T47D (cell line): Measurements from ENCODE around the gene TRIM46.
A peak's percentile ranks its signal among the peaks of the same experiment; 100 is the strongest.
"Not testable (repeated sequence)": the region's sequence is repeated elsewhere in the genome, so short reads cannot be mapped to it uniquely, and the experiment has no call there.

Source experiments
- DNase-seq, 2 experiments: peaks; one replicate each; pipeline versions ENCODE4 v3.0.0 to v3.0.0-alpha.2; 2011 to 2012; ENCODE audit warnings: low read depth in 1 of 2, low spot score in 1 of 2
- JUND ChIP-seq: IDR thresholded peaks from 2 replicates; pipeline ENCODE4 v1.6.1; 2012; ENCODE audit warnings: low read depth
- in situ Hi-C: cut with HindIII; loops from 2 replicates; pipeline ENCODE4 v1.10.0; 2016; ENCODE audit warnings: low sequenced_read_pairs, low pct_unique_long_range_greater_than_20kb

TRIM46 gene

GRCh38 chr1:155227261-155228095 lies 53.8 kb downstream of the TRIM46 start:
- DNase-seq: peak; percentile 99 to 100
- in situ Hi-C loops: no loop called here
- TF ChIP-seq JUND: no peak

- TF ChIP-seq JUND: no peak
- in situ Hi-C loops: no loop called here
- no peak for DNase-seq
Measured at GRCh38 chr1:155228096-155228427, 54.4 kb downstream of the TRIM46 start.

DNA sequence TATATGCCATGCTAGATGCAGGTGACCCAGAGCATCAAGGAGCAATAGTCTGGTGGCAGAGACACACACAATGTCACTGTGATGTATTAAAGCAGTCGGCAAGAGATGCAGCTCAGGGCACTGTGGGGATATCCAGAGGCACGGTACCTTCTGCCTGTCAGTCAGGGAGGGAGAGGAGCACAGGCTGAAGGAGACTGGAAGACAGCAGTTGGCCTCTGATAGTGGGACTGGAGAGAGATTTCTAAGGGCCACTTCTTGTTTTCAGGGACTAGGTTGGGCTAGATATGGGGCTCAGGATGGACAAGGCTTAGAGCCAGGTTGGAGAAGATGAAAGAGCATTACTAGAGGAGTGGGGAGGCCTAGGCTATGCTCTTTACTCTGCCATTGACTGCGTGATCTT lies 57.7 kb downstream of the TRIM46 start:
- in situ Hi-C loops, DNase-seq: not testable (repeated sequence)

DNA sequence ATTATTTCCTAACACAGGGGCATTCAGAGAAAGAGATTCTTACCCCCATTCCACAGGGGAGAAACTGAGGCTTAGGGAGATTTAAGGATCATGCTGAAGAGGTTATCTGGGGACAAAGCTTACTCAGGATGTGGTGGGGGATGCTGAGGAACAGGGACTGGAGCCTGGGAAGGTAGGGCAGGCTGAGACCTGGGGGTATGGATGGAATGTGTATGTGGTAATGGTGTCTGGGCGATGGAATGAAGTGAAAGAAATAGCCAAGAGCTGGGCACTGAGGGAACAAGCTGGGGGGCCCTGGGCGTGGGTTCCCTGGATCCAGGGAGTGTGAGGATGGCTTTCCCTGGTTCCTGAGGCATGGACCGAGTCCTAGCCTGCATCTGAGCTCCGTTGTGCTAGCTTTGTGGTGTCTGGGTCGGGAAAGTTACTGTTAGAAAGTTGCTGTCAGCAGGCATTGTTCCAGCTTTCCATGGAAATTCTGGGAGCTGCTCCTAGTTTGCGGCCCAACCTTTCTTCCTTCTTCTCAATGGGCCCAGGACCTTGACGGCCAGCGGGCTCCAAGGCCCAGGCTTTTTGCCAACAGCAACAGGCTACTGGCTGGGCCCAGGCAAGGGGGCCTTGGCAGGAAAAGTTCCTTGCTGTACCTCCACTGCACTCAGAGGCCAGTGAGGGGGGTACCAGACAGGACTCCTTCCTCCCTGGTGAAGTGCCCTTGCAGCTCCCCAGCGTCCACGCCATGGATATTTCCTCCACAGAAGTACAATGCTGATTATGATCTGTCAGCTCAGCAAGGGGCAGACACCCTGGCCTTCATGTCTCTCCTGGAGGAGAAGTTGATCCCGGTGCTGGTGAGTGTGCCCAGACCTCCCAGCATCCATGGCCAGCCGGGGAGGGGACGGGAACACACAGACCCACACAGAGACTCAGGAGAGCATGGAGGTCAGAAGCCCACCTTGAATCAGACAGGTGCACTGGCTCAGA lies 58.6 kb downstream of the TRIM46 start:
- DNase-seq, in situ Hi-C loops: not testable (repeated sequence)

- in situ Hi-C loops, DNase-seq: not testable (repeated sequence)
Measured at GRCh38 chr1:155233502-155233901, 59.9 kb downstream of the TRIM46 start.
